OCI-LY1 (cell line): ENCODE results near the gene NDUFAF8.

ENCODE experiments used
- EZH2 ChIP-seq: fragments of 200-600 bp; sonication (generic), shearing (Covaris generic); IDR thresholded peaks from 2 replicates; pipeline ENCODE4 v1.8.0; 2017; ENCODE audit warnings: borderline replicate concordance, mixed run types, mild to moderate bottlenecking, antibody characterized with exemption, low read length, moderate library complexity, mixed read lengths
- TF ChIP-seq, protein P1 (sequence below): fragments of 200-600 bp; sonication (generic), shearing (Covaris generic); IDR thresholded peaks from 2 replicates; pipeline ENCODE4 v1.5.1; 2017; ENCODE audit warnings: mild to moderate bottlenecking, antibody characterized with exemption, low read length, moderate library complexity, mixed read lengths

- TF ChIP-seq, protein P1, sequence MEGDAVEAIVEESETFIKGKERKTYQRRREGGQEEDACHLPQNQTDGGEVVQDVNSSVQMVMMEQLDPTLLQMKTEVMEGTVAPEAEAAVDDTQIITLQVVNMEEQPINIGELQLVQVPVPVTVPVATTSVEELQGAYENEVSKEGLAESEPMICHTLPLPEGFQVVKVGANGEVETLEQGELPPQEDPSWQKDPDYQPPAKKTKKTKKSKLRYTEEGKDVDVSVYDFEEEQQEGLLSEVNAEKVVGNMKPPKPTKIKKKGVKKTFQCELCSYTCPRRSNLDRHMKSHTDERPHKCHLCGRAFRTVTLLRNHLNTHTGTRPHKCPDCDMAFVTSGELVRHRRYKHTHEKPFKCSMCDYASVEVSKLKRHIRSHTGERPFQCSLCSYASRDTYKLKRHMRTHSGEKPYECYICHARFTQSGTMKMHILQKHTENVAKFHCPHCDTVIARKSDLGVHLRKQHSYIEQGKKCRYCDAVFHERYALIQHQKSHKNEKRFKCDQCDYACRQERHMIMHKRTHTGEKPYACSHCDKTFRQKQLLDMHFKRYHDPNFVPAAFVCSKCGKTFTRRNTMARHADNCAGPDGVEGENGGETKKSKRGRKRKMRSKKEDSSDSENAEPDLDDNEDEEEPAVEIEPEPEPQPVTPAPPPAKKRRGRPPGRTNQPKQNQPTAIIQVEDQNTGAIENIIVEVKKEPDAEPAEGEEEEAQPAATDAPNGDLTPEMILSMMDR: no peak
- no peak for TF ChIP-seq EZH2
Observed at GRCh38 chr17:81213978-81214377, 25.1 kb upstream of the NDUFAF8 start.
